GM19452 (cell line): ENCODE results near the gene SLC1A7.

ENCODE experiments used
- ATAC-seq: cut with Tn5 transposase; IDR thresholded peaks from one replicate; pipeline ENCODE4 v1.9.1; 2021; ENCODE audit not compliant: unreplicated experiment

SLC1A7 gene

DNA sequence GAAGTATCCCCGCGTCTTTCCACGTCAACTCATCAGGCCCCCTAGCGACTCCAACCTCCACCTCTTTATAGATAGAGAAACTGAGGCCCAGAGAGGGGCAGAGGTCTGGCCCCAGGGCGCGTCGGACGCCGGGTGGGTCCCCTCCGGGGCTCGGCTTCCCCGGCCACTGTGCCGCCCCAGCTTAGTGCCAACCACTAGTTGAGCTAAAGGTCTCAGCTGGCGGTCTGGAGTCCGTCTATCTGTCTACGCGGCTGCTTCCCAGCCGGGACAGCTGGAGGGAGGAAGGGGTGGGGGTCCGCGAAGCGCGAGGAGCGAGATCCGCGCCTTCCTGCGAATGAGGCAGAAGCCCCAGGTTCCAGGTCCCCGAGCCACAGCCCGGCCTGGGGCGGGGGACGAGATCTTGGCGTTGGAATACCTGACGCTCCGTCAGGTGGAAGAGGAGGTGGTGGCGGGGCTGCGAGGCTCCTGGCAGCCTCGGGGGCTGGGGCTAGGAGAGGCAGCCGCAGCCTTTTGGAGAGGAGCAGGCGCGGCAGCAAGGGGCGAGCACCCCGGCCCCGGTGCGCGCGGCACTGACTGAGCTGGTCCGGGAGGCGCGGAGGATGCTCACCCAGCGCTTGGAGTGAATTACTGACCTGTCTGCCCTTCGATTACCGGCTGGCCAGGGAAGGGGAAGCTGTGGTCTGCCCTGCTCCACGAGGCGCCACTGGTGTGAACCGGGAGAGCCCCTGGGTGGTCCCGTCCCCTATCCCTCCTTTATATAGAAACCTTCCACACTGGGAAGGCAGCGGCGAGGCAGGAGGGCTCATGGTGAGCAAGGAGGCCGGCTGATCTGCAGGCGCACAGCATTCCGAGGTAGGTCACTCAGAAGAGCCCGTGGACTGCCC lies 79.5 kb downstream of the SLC1A7 start:
- ATAC-seq, result no peak

DNA sequence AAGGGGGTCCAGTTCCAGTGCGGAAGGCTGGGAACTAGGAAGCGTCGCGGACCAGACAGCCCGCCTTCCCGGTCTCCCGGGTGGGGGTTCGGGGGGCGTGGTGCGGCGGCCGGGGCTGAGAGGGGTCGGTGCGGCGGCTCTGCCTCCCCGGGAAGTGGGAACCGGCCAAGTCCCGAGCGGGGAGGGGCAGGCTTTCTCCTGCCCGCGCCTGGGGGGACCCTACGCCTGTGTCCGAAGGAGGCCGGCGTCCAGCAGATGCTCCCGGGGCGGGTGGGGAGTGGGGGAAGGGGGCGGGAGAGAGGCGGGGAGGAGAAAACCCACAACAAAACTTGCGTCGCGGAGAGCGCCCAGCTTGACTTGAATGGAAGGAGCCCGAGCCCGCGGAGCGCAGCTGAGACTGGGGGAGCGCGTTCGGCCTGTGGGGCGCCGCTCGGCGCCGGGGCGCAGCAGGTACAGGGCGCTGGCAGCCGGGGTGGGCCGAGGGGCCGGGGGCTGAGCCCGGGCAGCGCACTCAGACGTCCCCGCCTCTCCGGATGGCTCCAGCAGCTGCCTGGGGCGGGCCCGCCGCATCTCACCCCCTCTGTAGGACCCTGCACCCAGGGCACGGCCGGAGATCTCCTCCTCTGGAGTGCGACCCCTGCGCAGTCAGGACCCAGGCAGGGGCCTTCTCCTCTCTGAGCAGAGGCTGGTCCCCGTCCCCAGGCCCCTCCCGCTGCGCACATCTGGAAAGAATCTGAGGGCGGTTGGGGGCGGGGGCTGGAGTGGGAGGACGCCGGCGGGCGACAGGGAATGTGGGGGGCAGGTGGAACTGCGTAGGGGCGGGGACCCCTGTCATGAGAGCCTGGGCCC lies 80.4 kb downstream of the SLC1A7 start, which contains the start of gene PODN:
Gene PODN, plus strand, starts transcription at position 355 of the 849 bp plus-strand sequence. CDS start 7,643 bp downstream, outside the sequence.
- no peak for ATAC-seq

DNA sequence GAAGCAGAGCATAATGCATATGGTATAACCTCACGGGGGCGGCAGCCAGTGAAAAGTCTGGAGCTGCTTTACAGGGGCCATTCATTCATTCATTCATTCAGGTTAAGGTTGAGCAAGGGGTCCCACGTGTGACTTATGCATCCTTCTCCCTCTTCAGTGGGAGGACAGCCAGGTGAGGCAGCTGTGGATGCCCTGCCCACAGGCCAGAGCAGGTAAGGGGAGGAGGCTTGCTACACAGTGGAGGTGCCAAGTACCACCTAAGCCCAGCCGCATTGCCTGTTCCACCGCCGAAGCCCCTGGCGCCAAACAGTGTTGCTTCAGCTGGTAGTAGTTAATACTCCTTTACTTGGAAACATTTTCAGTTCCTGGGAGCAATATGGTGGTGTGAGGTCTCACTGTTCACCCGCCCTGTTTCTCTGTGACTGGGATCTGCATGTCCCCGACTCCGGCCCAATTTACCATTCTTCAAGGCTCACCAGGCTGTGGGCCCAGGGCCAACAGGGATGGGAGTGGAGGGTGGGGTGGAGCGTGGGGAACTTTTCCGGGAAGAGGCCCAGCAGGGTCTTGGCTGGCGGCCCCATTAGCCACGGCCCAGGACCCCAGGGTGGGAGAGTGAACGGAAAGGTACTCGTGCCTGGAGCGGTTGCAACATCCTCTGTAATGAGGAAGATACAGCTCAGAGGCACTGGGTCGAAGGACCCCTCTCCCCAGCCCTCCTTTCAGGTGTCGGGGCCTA lies 81.1 kb downstream of the SLC1A7 start:
- ATAC-seq, result no peak

DNA sequence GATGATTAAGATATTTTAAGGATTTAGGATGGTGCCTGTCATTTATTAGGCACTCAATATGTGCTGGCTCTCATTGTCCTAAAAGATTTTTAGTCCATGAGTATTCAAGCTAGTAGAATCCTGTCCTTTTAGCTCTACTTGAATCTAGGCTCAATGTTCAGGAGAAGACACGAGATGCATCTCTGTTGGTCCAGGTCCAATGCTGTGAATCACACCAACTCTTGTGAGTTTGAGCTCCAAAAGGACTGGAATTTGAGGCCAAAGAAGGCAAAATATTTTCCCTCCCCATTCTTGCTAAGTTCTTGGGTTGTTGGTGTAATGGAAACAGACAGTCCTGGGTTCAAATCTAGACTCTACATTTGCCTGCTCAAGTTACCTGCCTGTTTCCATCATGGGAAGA lies 81.9 kb downstream of the SLC1A7 start:
- ATAC-seq, result no peak

DNA sequence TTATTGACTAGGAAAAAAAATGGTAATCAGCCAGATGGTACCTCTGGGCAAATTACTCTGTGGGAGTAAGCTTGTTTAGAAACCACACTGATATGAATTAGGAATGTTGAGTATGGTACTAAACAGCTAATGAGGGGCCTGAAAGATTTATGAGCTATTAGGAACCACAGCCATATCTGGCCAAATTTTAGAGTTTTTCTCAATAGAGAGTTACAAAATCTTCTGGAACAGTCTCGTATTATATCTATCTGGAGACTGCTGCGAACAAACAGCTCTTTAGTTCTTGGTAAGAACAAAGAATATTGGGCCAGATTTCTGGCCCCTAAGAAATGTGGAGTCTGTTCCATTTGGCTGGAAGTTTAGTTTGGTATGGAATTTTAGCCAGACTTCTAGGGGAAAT lies 85.3 kb downstream of the SLC1A7 start:
- ATAC-seq, result no peak

DNA sequence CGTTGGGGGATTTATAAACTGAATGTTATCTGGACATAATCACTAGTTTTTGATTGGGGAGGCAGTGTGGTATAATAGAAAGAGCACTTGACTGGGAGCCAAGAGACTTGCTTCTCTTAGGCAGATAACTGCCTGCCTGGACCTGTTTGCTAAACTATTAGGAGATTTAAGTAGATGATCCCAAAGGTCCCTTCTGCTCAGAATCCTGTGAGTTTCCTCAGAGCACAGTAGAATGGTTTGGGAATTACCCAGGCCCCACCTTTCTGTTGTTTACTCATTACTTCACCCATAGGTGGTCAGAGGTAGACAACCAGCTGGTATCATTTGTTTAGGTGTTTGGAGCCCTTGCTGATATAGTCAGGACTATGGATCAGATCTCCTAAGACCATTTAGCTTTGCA lies 90.8 kb downstream of the SLC1A7 start:
- no peak for ATAC-seq

DNA sequence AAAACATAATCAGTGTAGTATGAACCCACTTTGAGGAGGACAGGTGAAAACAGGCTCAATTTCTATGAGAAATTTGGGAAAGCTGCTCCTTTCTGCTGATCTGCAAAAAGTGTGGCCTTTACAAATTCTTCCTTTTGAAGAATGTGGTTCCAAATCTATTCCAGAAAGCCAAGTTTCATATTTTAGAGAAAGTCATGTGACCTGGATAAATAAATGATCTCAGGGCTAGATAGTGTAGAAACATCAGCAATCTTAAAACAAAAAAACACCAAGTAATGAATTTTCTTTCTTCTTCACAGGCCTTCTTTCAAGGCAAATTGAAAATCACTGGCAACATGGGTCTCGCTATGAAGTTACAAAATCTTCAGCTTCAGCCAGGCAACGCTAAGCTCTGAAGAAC lies 92.1 kb downstream of the SLC1A7 start:
- ATAC-seq, result no peak

DNA sequence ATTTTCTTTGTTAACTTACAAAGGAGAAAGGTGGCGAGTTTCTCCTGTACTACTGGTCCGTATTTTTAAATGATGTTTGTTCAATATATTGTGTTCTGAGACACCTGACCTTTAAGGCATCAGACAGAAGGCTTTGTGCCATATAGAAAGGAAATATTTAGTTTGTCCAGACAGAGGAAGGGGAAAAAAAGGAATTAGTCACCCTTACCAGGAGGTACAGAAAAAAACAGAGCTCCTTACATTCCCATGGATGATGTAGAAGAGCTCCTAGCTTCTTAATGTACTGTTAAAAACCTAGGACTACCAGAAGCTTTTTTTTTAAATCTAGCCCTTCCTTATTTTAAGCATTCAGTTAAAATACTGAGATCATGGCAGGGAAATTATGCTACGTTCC lies 92.9 kb downstream of the SLC1A7 start:
- no peak for ATAC-seq

DNA sequence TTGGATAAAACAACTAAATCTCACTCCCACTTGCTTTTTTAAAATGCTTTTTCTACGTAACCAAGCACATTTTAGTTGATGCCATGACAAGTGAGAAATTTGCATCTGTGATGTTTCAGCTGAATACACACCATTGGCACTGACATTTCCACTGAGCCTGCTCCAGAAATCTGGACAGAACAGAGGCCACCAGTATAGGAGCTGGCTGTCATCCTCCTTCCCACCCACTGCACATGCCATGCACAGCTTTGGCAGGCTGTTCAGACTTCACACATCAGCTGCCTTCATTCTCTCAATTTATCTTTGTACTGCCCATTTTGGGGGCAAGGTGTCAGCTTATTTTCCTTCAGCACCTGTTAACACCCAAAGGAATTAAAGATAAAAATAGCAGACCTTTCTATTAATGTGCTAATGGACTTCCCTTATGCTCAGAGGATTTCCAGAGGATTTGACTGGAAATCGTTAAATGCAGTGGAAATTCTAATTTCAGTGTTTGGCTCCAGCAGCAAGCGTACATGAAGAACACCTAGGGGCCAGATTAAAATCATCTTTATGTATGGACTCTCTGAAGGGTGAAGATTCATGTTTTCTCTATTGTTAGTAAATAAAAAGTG lies 93.4 kb downstream of the SLC1A7 start:
- ATAC-seq, result no peak

DNA sequence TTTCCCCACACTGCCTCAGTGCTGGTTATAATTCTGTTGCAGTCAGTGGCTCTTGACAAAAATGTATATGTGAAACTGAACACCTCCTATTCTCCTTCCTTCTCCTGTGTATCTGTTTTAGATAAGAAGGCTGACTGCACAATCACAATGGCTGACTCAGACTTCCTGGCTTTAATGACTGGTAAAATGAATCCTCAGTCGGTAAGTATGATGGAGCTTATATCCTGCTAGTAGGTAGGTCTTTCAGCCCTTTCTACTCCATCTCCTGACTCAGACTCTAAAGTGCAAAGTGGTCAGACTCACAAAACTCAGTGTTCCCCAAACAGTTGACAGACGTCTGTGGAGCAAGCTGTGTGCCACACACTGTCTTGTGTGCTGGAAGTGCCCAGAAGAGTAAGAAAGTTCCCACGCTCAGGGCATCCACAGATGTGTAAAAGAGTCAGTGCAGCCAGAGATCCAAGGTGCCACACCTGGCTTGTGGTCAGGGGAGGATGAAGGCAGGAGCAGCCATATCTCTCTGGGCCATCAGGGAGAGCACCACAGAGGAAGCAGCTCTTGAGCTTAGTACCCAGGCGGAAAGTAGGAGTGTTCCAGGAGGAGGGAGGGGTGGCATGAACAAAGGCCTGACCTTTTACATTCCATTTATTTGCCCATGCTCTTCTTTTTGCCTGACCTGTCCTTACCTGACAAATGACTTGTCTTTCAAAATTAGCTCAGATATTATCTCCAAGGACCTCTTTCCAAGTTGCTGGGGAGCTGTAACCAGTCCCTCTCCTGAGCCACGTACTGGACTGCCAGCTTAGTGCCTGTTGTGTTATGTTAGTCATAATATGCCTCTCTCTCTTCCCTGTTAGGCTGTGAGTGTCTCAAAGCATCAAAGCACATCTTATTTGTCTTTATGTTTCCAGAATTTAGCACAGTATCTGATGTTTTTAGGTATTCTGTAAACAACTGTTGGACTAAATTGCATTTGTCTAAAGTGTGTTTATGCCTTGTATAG lies 94.4 kb downstream of the SLC1A7 start:
- ATAC-seq, result no peak

DNA sequence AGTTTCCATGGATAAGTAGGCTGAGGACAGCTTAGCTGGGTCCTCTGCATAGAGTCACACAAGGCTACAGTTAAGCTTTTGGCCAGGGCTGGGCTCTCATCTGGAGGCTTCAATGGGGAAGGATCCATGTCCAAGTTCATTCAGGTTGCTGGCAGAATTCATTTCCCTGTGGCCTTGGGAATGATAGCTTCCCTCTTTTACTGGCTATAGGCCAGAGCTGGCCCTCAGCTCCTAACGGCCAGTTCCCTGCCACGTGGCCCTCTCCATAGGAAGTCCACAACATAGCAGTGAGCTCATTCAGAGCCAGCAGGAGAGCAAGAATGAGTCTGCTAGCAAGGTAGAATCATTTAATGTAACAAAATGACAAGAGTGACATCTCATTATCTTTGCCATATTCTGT lies 95.5 kb downstream of the SLC1A7 start:
- no peak for ATAC-seq

DNA sequence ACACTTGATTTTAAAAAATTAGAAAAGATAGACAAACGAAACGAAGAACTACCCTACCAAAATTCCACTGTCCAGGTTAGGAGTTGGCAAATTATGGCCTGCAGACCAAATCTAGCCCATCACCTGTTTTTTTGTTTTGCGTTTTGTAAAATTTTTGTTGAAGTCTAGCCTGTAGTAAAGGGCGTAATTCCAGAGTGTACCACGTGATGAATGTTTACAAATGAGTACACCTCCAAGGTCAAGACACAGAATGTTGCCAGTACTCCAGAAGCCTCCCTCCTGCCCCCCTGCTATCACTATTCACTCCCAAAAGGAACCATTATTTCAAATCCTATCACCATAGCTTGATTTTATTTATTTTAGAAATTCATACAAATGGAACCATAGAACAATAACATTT lies 97.5 kb downstream of the SLC1A7 start:
- no peak for ATAC-seq

DNA sequence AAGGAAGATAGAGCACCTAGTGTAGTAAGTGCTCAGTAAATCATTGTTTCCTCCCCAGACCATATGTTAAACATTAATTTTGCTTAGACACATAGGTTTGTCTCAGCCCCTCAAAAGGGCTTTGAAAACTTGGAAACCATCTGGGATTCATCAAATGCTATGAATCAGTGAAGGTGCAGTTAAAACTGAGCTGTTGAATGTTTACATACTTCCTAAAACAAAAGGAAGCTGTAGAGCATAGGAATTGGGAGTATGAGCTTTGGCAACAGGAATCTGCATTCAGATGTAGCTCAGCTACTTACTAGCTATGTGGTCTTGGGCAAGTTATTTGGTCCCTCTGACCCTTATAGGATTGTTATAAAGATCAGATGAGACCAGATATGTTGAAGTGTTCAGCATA lies 99.2 kb downstream of the SLC1A7 start:
- no peak for ATAC-seq

DNA sequence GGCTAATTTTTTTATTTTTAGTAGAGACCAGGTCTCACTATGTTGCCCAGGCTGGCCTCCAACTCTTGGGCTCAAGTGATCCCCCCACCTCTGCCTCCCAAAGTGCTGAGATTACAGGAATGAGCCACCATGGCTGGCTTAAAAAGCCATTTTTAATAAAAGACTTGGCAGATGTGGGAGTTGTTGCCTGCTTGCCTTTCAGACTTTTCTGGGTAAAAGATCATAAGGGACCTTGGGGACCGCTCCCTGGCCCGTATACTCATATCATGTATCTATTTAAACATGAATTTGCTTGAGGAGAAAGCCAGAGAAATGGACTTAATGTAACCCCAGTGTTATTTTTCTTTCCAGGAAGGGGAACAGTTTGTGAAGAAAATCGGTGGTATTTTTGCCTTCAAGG lies 103.9 kb downstream of the SLC1A7 start:
- ATAC-seq, result no peak
